H9 (cell line): ENCODE data around the gene HMCN1. TPM values are rescaled to one million over a fixed set of nuclear protein-coding genes. Genes with fewer than 3 reads are reported as not detected.

Experiments
- DNase-seq: peaks from one replicate; pipeline ENCODE4 v3.0.0-alpha.2; 2017
- H2AFZ ChIP-seq: one replicate; pipeline ENCODE4 v1.6.1; 2013; ENCODE audit warnings: mild to moderate bottlenecking, low read length, control low read depth, moderate library complexity
- H2AK5ac ChIP-seq: 2 replicates; pipeline ENCODE4 v1.6.1; 2013; ENCODE audit warnings: low read length, control low read depth, mixed read lengths; ENCODE audit not compliant: insufficient read length
- H2BK120ac ChIP-seq: one replicate; pipeline ENCODE4 v1.6.1; 2013; ENCODE audit warnings: low read depth, mild to moderate bottlenecking, low read length, control low read depth, inconsistent platforms; ENCODE audit not compliant: poor library complexity, severe bottlenecking
- H2BK12ac ChIP-seq: 2 replicates; pipeline ENCODE4 v1.6.1; 2013; ENCODE audit warnings: low read length, control low read depth, mixed read lengths, low read depth; ENCODE audit not compliant: insufficient read length
- H2BK15ac ChIP-seq: 2 replicates; pipeline ENCODE4 v1.6.1; 2013; ENCODE audit warnings: low read depth, low read length, control low read depth
- H2BK20ac ChIP-seq: one replicate; pipeline ENCODE4 v1.6.1; 2013; ENCODE audit warnings: low read depth, mild to moderate bottlenecking, low read length, control low read depth, inconsistent platforms; ENCODE audit not compliant: poor library complexity, severe bottlenecking
- H2BK5ac ChIP-seq: 2 replicates; pipeline ENCODE4 v1.6.1; 2013; ENCODE audit warnings: low read length, control low read depth, mixed read lengths; ENCODE audit not compliant: insufficient read length
- H3K14ac ChIP-seq: 2 replicates; pipeline ENCODE4 v1.6.1; 2013; ENCODE audit warnings: low read length, control low read depth; ENCODE audit not compliant: insufficient read depth
- H3K18ac ChIP-seq: 2 replicates; pipeline ENCODE4 v1.6.1; 2013; ENCODE audit warnings: low read depth, mild to moderate bottlenecking, mixed read lengths, low read length, control low read depth; ENCODE audit not compliant: insufficient read length
- H3K23ac ChIP-seq: 2 replicates; pipeline ENCODE4 v1.6.1; 2013; ENCODE audit warnings: low read length, control low read depth, mixed read lengths, low read depth; ENCODE audit not compliant: insufficient read length
- H3K23me2 ChIP-seq: 2 replicates; pipeline ENCODE4 v1.6.1; 2013; ENCODE audit warnings: low read depth, mild to moderate bottlenecking, mixed read lengths, low read length, control low read depth; ENCODE audit not compliant: insufficient read length, poor library complexity, severe bottlenecking
- H3K27ac ChIP-seq: 2 replicates; pipeline ENCODE4 v1.5.1; 2013; ENCODE audit warnings: low read length, control low read depth, mixed read lengths, low read depth; ENCODE audit not compliant: insufficient read length
- H3K27me3 ChIP-seq: 2 replicates; pipeline ENCODE4 v1.6.1; 2013; ENCODE audit warnings: low read length, control low read depth, inconsistent platforms; ENCODE audit not compliant: insufficient read depth
- H3K4ac ChIP-seq: 2 replicates; pipeline ENCODE4 v1.6.1; 2013; ENCODE audit warnings: low read depth, mild to moderate bottlenecking, control low read depth, inconsistent platforms, low read length, moderate library complexity
- H3K4me1 ChIP-seq: 2 replicates; pipeline ENCODE4 v1.6.1; 2013; ENCODE audit warnings: low read length, control low read depth, inconsistent platforms; ENCODE audit not compliant: insufficient read depth
- H3K4me2 ChIP-seq: 2 replicates; pipeline ENCODE4 v1.6.1; 2013; ENCODE audit warnings: low read length, control low read depth, mixed read lengths; ENCODE audit not compliant: insufficient read length, insufficient read depth
- H3K56ac ChIP-seq: 2 replicates; pipeline ENCODE4 v1.6.1; 2013; ENCODE audit warnings: low read depth, mild to moderate bottlenecking, mixed read lengths, low read length, control low read depth; ENCODE audit not compliant: insufficient read length
- H3K79me1 ChIP-seq: 2 replicates; pipeline ENCODE4 v1.6.1; 2013; ENCODE audit warnings: low read depth, mild to moderate bottlenecking, moderate library complexity, low read length, control low read depth, inconsistent platforms; ENCODE audit not compliant: insufficient read depth, poor library complexity, severe bottlenecking
- H3K79me2 ChIP-seq: 2 replicates; pipeline ENCODE4 v1.6.1; 2013; ENCODE audit warnings: low read length, control low read depth, inconsistent platforms; ENCODE audit not compliant: insufficient read depth
- H3K9ac ChIP-seq: 2 replicates; pipeline ENCODE4 v1.6.1; 2013; ENCODE audit warnings: low read length, control low read depth, mixed read lengths; ENCODE audit not compliant: insufficient read length; ENCODE audit errors: extremely low read depth
- H3K9me3 ChIP-seq: one replicate; pipeline ENCODE4 v1.6.1; 2013; ENCODE audit warnings: low read depth, low read length, inconsistent platforms; ENCODE audit not compliant: control insufficient read depth
- H3T11ph ChIP-seq: one replicate; pipeline ENCODE4 v1.6.1; 2013; ENCODE audit warnings: mild to moderate bottlenecking, low read length, control low read depth, inconsistent platforms
- H4K20me1 ChIP-seq: one replicate; pipeline ENCODE4 v1.6.1; 2013; ENCODE audit not compliant: control insufficient read depth, insufficient read length, insufficient read depth
- H4K5ac ChIP-seq: 2 replicates; pipeline ENCODE4 v1.6.1; 2013; ENCODE audit warnings: low read depth, mild to moderate bottlenecking, mixed read lengths, low read length, control low read depth; ENCODE audit not compliant: insufficient read length
- H4K8ac ChIP-seq: replicated peaks from 2 replicates; pipeline ENCODE4 v1.6.1; 2013; ENCODE audit warnings: low read length, control low read depth, mixed read lengths, low read depth; ENCODE audit not compliant: insufficient read length
- H4K91ac ChIP-seq: 2 replicates; pipeline ENCODE4 v1.6.1; 2013; ENCODE audit warnings: low read depth, mild to moderate bottlenecking, moderate library complexity, mixed read lengths, low read length, control low read depth; ENCODE audit not compliant: insufficient read length
- H3K27ac Mint-ChIP-seq, 3 experiments: 2 replicates in 2 of 3; 3 replicates in 1 of 3; pipeline ENCODE4 v1.8.0; 2020 to 2021; ENCODE audit warnings: mixed read lengths in 3 of 3, mild to moderate bottlenecking in 1 of 3, moderate library complexity in 1 of 3
- H3K27me3 Mint-ChIP-seq: 2 replicates; pipeline ENCODE4 v1.8.0; 2021; ENCODE audit warnings: low read depth, mild to moderate bottlenecking, moderate library complexity, mixed read lengths
- H3K36me3 Mint-ChIP-seq, 3 experiments: 2 replicates in 2 of 3; 3 replicates in 1 of 3; pipeline ENCODE4 v1.8.0; 2020 to 2021; ENCODE audit warnings: low read depth in 3 of 3, mixed read lengths in 3 of 3; ENCODE audit not compliant: insufficient read depth in 1 of 3
- H3K4me1 Mint-ChIP-seq, 2 experiments: 2 replicates each; pipeline ENCODE4 v1.8.0; 2020; ENCODE audit warnings: mixed read lengths in 2 of 2
- H3K4me3 Mint-ChIP-seq, 2 experiments: 2 replicates in 1 of 2; 3 replicates in 1 of 2; pipeline ENCODE4 v1.8.0; 2020 to 2021; ENCODE audit warnings: mild to moderate bottlenecking in 2 of 2, mixed read lengths in 2 of 2, moderate library complexity in 1 of 2
- H3K9me3 Mint-ChIP-seq, 2 experiments: 2 replicates in 1 of 2; 3 replicates in 1 of 2; pipeline ENCODE4 v1.8.0; 2020; ENCODE audit warnings: mild to moderate bottlenecking in 2 of 2, mixed read lengths in 2 of 2, moderate library complexity in 1 of 2
- WGBS: extraction: QIAGEN DNeasy Blood & Tissue Kit; methylation state at CpG from one replicate; pipeline ENCODE4 v1.1.7; 2013; ENCODE audit warnings: missing lambda C conversion rate, low lambda C conversion rate, mixed read lengths; ENCODE audit not compliant: insufficient read length; ENCODE audit errors: extremely low coverage; 5-methylcytosine and 5-hydroxymethylcytosine counted together
- total RNA-seq: library from RNA; stranded (reverse); gene quantifications from 2 replicates; pipeline ENCODE4 v1.2.1, GENCODE V29; 2021
- TF ChIP-seq, protein P1 (sequence below): fragments of 200-600 bp; sonication (generic); conservative IDR thresholded peaks from 3 replicates; pipeline ENCODE4 v1.8.0; 2021; ENCODE audit warnings: antibody characterized with exemption, mild to moderate bottlenecking

Gene HMCN1
- total RNA-seq, 1 experiment from 2014 or later: 3.3 TPM

DNA sequence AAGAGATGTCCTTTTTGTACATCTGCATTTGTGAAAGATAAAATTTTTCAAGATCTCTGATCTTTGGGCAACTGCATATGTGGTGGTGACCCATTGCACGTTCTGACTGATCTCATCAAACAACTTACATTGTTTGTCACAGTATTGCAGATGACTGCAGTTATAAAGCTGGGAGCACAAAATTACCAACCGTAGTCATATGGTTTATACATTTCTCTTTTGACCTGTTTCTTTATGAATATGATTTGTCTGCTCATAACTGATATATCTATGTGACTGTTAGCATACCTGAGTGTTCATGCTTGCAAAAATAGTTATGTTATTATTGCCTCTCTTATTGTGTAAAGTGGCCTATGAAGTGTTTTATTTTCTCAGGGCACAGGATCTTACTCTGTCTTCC, 43.7 kb upstream of the HMCN1 start:
- Histone ChIP-seq H3K79me1 (no peaks in the 10 kb centered on the region), H3K27ac (no peak overlapping the region), H3K4ac (no peak overlapping the region), H4K5ac (no peak overlapping the region), H4K20me1 (no peaks in the 10 kb centered on the region), H3K9ac (no peak overlapping the region), H2BK20ac (no peak overlapping the region), H3K27me3 (no peaks in the 10 kb centered on the region), H3T11ph (no peak overlapping the region), H3K79me2 (no peaks in the 10 kb centered on the region), H3K18ac (no peak overlapping the region), H3K23ac (no peak overlapping the region), H4K91ac (no peak overlapping the region), H2BK5ac (no peak overlapping the region), H3K56ac (no peak overlapping the region), H3K4me2 (no peak overlapping the region), H2BK12ac (no peak overlapping the region), H2BK120ac (no peak overlapping the region), H2AFZ (no peak overlapping the region), H3K14ac (no peak overlapping the region), H3K9me3 (no peaks in the 10 kb centered on the region), H3K23me2 (peaks cover 3% of the 10 kb centered on the region), H3K4me1 (no peaks in the 10 kb centered on the region), H2BK15ac (no peak overlapping the region), H2AK5ac (no peak overlapping the region), H4K8ac (no peak overlapping the region)
- no peak overlapping the region for H3K27ac Mint-ChIP-seq
- no peaks in the 10 kb centered on the region for H3K9me3 Mint-ChIP-seq
- TF ChIP-seq, protein P1, sequence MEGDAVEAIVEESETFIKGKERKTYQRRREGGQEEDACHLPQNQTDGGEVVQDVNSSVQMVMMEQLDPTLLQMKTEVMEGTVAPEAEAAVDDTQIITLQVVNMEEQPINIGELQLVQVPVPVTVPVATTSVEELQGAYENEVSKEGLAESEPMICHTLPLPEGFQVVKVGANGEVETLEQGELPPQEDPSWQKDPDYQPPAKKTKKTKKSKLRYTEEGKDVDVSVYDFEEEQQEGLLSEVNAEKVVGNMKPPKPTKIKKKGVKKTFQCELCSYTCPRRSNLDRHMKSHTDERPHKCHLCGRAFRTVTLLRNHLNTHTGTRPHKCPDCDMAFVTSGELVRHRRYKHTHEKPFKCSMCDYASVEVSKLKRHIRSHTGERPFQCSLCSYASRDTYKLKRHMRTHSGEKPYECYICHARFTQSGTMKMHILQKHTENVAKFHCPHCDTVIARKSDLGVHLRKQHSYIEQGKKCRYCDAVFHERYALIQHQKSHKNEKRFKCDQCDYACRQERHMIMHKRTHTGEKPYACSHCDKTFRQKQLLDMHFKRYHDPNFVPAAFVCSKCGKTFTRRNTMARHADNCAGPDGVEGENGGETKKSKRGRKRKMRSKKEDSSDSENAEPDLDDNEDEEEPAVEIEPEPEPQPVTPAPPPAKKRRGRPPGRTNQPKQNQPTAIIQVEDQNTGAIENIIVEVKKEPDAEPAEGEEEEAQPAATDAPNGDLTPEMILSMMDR: no peak
- WGBS: no CpG with 5 or more reads among the region's 2 CpGs
- no peak overlapping the region for H3K4me3 Mint-ChIP-seq
- H3K27me3 Mint-ChIP-seq: peaks cover 2% of the 10 kb centered on the region; the same call in 1 of the 2 replicates
- H3K36me3 Mint-ChIP-seq: no peaks in the 10 kb centered on the region
- H3K4me1 Mint-ChIP-seq: peaks cover 0 to 3% of the 10 kb centered on the region in 2 experiments; a peak in 2 of 4 replicates
- no peak for DNase-seq
